ENCODE measurements around the gene MTPN. TPM values are rescaled to one million over a fixed set of nuclear protein-coding genes. Genes with fewer than 3 reads are reported as not detected.

MTPN gene
- total RNA-seq, 4 donors from 2014 or later: 39.4 to 74.3 (median 62.9) TPM

- peak overlapping the region; percentile 27 to 65 (median 55) for H3K27ac ChIP-seq
- no peaks in the 10 kb centered on the region for H3K36me3 ChIP-seq
- peak in 2 of 3 donors; percentile 82 to 86 for DNase-seq
- peak overlapping the region in 1 of 4 donors; percentile 2 for H3K4me3 ChIP-seq
- no peaks in the 10 kb centered on the region for H3K27me3 ChIP-seq
- TF ChIP-seq CTCF (IDR thresholded peaks at IDR 0.05) (no peak), POLR2A (IDR thresholded peaks at IDR 0.05) (no peak)
- no peaks in the 10 kb centered on the region for H3K9me3 ChIP-seq
- peaks cover 0 to 6% (median 2%) of the 10 kb centered on the region in 4 donors for H3K4me1 ChIP-seq
Measured at GRCh38 chr7:135980665-135981180, 3.6 kb upstream of the MTPN start.

DNA sequence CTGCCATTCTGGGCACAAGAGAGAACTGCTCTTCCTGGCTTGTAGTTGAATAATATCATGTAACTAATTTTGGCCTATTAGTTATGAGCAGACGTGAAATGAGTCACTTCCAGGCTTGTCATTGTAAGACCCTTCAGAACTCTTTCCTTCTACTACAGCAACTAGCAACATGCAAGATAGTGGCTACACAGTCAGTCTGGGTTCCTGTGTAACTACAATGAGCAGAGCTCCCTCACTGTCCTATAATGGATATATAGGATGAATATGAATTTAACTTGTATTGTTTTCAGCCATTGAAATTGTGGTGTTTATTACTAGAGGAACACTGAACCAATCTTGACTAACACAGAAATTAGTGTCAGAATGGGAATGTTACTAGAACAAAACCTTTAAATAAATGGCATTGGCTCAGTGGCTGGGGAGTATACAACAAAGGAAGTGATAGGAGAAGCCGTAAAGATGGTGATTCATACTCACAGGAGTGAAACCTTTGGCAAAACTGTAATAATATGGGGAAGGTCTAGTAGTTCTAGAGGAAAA lies 2.9 kb upstream of the MTPN start:
- peak overlapping the region; percentile 27 to 65 (median 55) for H3K27ac ChIP-seq
- no peak for TF ChIP-seq CTCF (IDR thresholded peaks at IDR 0.05)
- TF ChIP-seq POLR2A (IDR thresholded peaks at IDR 0.05): no peak
- H3K36me3 ChIP-seq: no peaks in the 10 kb centered on the region
- no peaks in the 10 kb centered on the region for H3K27me3 ChIP-seq
- no peak for DNase-seq
- H3K9me3 ChIP-seq: no peaks in the 10 kb centered on the region
- peaks cover 0 to 12% (median 2%) of the 10 kb centered on the region in 4 donors for H3K4me1 ChIP-seq
- no peak overlapping the region for H3K4me3 ChIP-seq

GRCh38 chr7:135979471-135980011 lies 2.4 kb upstream of the MTPN start:
- Histone ChIP-seq H3K4me1 (peaks cover 0 to 18% (median 2%) of the 10 kb centered on the region in 4 donors), H3K4me3 (no peak overlapping the region), H3K27me3 (no peaks in the 10 kb centered on the region), H3K9me3 (no peaks in the 10 kb centered on the region), H3K27ac (peak overlapping the region in 2 of 4 donors; percentile 49 to 65), H3K36me3 (no peaks in the 10 kb centered on the region)
- no peak for TF ChIP-seq POLR2A (IDR thresholded peaks at IDR 0.05)
- no peak for TF ChIP-seq CTCF (IDR thresholded peaks at IDR 0.05)
- DNase-seq: no peak

- TF ChIP-seq POLR2A (IDR thresholded peaks at IDR 0.05): no peak
- no peak for TF ChIP-seq CTCF (IDR thresholded peaks at IDR 0.05)
- Histone ChIP-seq H3K27ac (no peak overlapping the region), H3K27me3 (no peaks in the 10 kb centered on the region), H3K36me3 (no peaks in the 10 kb centered on the region), H3K4me3 (no peak overlapping the region), H3K9me3 (no peaks in the 10 kb centered on the region), H3K4me1 (peaks cover 0 to 27% (median 2%) of the 10 kb centered on the region in 4 donors)
- DNase-seq: no peak
Measured at GRCh38 chr7:135978624-135979023, 1.5 kb upstream of the MTPN start.

DNA sequence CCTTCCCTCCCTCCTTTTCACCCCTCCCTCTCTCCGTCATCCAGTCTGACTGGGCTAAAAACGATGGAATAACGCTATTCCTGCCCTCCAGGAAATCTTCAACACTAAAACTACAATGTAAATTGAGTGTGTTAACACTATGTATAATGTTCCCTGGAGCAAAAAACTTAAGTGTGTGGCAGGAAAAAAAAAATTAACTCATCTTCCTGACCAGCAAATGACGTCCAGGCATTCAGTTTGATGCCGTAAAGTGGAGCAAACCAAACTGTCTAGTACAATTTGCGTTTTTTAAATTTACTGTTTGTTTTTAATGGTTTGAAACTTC lies 545 bp upstream of the MTPN start:
- H3K9me3 ChIP-seq: no peaks in the 10 kb centered on the region
- TF ChIP-seq CTCF (IDR thresholded peaks at IDR 0.05): no peak
- no peak for TF ChIP-seq POLR2A (IDR thresholded peaks at IDR 0.05)
- peak overlapping the region; percentile 82 to 90 (median 86) for H3K27ac ChIP-seq
- DNase-seq: no peak
- peaks cover 0 to 27% (median 6%) of the 10 kb centered on the region in 4 donors for H3K4me1 ChIP-seq
- H3K27me3 ChIP-seq: no peaks in the 10 kb centered on the region
- peak overlapping the region; percentile 66 to 86 (median 82) for H3K4me3 ChIP-seq
- H3K36me3 ChIP-seq: no peaks in the 10 kb centered on the region

Data from Peyer's patch (tissue), 4 donors.